GM21515 (cell line): ENCODE results near the gene HJURP.

Source experiments
- ATAC-seq: cut with Tn5 transposase; IDR thresholded peaks from one replicate; pipeline ENCODE4 v1.9.1; 2021; ENCODE audit not compliant: unreplicated experiment

Gene HJURP

GRCh38 chr2:233831011-233831721 lies 23.2 kb downstream of the HJURP start:
- no peak for ATAC-seq

- no peak for ATAC-seq
These were observed 24.1 kb downstream of the HJURP start for GRCh38 chr2:233830111-233830802.

DNA sequence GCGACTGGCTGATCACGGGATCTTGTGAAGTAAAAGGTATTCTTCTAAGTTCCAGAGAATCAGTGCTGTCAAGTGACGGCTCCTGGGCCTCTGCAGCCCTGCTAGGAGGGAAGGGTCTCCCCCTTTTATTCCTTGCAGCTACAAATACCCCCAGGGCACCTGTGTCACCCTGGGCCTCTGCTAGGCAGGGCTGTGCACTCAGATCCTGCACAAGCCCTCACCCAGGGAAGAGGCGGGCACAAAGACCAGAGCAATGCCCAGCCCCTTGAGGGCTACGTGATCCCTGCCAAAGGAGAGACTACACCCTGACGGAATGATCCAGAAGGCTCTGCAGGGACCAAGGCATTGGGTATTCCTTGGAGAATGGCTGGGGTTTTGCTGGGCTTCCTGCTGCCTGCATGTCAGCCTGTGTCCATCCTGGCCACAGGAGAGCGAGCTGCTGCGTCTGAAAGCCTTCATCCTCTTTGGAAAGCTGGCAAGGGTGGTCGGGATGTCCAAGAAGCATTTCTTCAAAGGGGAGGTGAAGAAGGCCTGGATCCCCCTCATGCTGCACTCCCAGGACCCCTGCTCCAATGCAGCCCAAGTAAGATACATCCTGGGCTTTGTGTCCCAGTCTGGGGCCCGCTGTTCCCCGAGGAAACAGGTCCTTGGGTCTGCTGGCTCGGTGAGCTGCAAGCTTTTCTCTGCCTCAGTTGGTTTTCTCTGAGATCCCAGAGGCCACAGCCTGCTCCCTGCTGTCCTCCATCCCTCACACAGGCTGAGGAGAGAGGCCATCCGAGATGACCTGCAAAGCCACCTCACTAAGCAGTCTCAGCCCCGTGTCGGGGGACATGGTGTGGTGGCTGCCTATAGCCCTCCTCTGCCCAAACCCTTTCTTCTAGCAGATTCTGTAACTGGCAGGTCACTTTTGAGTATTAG lies 24.9 kb downstream of the HJURP start:
- ATAC-seq, result no peak

DNA sequence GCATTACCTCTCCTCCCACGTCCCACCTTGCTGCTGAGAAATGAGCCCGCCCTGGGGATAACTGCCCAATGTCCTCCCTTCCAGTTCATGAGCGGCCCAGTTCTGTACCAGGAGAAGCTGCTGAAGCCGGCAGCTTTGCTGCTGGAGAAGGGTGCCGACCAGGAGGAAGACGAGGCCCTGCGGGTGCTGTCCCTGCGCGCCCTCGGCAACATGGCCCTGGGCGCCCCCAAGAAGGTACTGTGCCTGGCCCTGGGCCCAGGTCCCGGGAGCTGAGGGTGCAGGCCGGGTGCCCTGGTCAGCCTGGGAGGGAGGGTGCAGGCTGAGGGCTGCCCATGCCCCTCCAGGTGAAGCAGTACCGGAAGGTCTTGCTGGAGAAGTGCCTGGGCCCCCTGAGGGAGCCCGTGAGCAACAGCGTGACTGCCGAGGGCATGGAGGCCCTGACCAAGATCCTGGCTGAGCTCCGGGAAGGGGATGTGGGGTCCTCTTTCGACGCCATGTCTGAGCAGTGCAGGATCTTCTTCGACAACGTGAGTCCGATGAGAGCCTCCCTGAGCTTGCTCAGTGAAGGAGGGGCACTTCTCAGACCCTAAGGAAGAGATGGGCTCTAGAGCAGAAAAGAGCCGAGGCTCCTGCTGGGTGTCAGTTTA lies 25.7 kb downstream of the HJURP start:
- no peak for ATAC-seq

DNA sequence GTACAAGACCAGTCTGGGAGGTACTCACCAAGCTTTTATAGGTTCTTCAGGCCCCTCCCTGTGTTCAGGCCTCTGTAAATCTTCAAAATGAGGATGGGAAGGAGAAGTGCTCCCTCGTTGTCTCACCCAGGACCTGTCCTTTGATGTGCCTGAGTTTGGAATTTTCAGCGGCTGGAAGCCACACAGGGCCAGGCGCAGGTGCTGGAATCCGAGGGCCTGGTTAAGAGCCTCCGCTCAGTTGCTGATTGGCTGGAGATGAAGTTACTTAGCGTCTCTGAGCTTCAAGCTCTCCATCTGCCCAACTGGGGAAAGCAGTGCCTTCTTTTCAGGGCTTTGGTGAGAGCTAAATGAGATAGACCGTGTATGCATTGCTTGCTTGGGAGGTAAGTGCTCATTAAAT lies 30.0 kb downstream of the HJURP start:
- no peak for ATAC-seq

GRCh38 chr2:233823731-233824121 lies 30.6 kb downstream of the HJURP start:
- ATAC-seq, result no peak

GRCh38 chr2:233822781-233823730 lies 31.3 kb downstream of the HJURP start:
- ATAC-seq, result no peak

DNA sequence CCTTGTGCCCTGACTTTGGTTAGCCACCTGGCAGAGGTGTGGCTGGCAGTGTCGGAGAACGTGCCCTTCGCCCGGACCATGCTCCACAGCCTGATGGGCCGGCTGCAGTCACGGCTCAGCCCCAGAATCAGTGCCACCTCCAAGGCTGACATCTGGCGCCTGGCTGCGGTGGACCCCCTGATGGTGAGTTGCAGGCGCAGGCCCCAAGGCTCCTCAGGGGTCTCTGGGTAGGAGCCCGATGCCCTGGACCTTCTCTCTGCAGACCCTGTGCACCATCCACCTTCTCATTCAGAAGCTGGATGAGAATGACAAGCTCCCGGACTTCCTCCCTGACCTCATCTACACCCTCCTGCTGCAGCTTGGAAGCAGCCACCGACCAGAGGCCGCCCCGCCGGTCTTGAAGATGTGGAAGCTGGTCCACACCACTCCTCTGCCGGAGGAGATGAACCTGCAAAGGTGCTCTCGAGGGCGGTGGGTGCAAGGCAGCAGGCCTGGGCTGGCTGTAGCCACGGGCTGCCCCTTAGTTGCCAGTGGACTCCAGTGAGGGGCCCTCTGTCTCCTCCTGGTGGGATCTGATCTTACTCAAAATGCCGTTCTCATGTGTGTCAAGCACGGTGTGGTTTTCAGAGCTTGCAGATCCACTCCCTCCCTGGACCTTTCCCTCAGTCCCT lies 32.1 kb downstream of the HJURP start:
- ATAC-seq, result no peak

GRCh38 chr2:233821709-233822100 lies 32.6 kb downstream of the HJURP start:
- no peak for ATAC-seq

DNA sequence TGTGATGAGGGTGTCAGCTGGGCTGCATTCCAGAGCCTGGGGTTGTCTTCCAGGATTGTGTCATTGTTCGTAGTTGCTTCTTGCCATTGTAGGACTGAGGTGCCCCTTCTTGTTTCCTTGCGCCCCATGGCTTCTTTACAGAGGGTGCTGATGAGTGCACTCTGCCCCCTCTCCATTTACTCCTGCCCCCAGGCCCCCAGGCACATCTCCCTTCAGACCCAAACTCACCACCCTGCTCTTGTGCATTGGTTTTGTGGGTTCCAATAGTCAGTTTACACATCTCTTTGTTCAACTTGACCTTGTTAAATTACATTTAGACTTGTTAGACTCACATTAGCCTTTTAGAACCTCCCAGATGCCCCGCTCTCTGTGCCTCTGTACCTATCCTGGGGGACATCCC lies 33.1 kb downstream of the HJURP start:
- no peak for ATAC-seq

GRCh38 chr2:233820774-233821105 lies 33.6 kb downstream of the HJURP start:
- ATAC-seq, result no peak

GRCh38 chr2:233819884-233820773 lies 34.2 kb downstream of the HJURP start:
- ATAC-seq, result no peak

- no peak for ATAC-seq
These were observed 35.4 kb downstream of the HJURP start for GRCh38 chr2:233818639-233819621.

GRCh38 chr2:233817995-233818638 lies 36.2 kb downstream of the HJURP start:
- ATAC-seq, result no peak

- ATAC-seq, result no peak
These were observed 36.9 kb downstream of the HJURP start for GRCh38 chr2:233817361-233817911.

DNA sequence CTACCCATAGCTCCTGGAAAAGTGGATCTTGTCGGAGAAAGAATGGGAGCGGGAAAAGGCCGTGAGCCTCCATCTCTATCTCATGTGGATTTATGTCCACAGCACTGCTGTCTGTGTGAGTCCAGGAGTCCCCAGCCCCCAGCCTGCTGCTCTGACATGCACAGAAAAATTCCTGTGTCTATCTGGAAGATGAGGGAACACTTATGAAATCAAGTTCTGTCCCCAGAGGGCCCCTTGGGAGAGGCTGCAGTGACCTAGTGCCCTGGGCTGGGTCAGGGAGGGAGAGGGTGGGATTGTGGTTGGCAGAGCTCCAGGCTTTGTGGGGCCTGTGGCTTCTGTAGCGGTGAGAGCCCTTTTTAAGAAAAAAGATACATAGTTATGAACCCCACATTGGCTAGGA lies 37.6 kb downstream of the HJURP start:
- ATAC-seq, result no peak

DNA sequence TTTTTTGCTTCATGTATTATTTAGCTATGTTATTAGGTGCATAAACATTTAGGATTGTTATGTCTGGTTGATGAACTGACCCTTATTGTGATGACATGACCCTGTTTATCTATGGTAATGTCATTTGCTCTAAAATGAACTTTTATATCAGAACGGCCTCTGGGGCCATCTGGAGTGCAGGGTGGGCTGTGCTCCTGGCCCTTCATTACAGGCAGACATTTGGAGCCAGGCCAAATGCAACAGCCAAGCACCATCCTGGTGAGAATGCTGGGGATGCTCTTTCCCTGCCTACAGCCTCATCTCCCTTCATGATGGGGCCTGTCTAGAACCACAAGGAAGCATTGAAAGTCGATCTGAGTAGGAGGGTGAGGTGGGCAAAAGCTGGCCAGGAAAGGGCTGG lies 38.0 kb downstream of the HJURP start:
- no peak for ATAC-seq
